GM21576 (cell line): ENCODE results near the gene ZNF69.
"Not testable (repeated sequence)": the region's sequence is repeated elsewhere in the genome, so short reads cannot be mapped to it uniquely, and the experiment has no call there.

Experiments
- ATAC-seq: cut with Tn5 transposase; IDR thresholded peaks from one replicate; pipeline ENCODE4 v1.9.1; 2021; ENCODE audit warnings: mild to moderate bottlenecking, moderate library complexity; ENCODE audit not compliant: unreplicated experiment

Gene ZNF69

DNA sequence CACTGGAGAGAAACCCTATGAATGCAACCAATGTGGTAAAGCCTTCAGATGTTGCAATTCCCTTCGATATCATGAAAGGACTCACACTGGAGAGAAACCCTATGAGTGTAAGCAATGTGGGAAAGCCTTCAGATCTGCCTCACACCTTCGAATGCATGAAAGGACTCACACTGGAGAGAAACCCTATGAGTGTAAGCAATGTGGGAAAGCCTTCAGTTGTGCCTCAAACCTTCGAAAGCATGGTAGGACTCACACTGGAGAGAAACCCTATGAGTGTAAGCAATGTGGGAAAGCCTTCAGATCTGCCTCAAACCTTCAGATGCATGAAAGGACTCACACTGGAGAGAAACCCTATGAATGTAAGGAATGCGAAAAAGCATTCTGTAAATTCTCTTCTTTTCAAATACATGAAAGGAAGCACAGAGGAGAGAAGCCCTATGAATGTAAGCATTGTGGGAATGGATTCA, 62.1 kb downstream of the ZNF69 start:
- ATAC-seq: not testable (repeated sequence)

DNA sequence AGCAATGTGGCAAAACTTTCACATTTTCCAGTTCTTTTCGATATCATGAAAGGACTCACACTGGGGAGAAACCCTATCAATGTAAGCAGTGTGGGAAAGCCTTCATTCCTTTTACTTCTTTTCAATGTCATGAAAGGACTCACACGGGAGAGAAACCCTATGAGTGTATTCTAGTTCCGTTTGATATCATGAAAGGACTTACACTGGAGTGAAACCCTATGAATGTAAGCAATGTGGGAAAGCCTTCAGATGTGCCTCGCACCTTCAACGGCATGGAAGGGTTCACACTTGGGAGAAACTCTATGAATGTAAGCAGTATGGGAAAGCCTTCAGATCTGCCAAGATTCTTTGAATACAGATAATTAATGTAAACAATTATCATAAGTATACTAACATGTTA, 62.7 kb downstream of the ZNF69 start:
- no peak for ATAC-seq
